HG03469 (cell line): ENCODE results near the gene STXBP2.

Experiments used
- ATAC-seq: cut with Tn5 transposase; IDR thresholded peaks from one replicate; pipeline ENCODE4 v1.9.1; 2021; ENCODE audit warnings: mild to moderate bottlenecking, moderate library complexity, moderate number of reproducible peaks; ENCODE audit not compliant: unreplicated experiment

STXBP2 gene

DNA sequence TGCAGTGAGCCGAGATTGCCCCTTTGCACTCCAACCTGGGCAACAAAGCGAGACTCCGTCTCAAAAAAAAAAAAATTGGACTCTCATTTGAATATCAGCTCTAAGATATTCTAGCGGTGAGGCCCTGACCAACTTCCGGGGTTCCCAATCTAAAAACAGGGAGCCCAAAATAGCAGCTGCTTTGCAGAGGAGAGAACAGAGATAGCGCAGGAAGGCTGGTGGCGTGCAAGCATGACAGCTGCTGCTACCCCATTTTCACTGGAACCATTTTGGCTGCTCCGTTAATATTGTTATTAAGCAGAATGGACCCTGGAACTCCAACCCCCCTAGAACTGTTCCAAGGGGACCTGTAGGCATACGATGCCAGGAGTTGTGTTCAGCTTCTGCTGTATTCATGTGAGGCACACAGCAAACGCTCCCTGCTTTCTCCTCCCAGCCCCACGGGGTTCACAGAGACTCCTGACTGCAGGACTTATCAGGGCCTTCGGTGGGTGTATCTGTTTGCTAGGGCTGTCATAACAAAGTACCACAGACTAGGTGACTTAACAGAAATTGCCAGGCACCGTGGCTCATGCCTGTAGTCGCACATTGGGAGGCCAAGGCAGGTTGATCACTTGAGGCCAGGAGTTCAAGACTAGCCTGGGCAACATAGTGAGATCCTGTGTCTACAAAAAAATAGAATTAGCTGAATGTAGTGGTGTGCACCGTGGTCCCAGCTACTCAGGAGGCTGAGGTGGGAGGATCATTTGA, 11.5 kb downstream of the STXBP2 start:
- no peak for ATAC-seq

DNA sequence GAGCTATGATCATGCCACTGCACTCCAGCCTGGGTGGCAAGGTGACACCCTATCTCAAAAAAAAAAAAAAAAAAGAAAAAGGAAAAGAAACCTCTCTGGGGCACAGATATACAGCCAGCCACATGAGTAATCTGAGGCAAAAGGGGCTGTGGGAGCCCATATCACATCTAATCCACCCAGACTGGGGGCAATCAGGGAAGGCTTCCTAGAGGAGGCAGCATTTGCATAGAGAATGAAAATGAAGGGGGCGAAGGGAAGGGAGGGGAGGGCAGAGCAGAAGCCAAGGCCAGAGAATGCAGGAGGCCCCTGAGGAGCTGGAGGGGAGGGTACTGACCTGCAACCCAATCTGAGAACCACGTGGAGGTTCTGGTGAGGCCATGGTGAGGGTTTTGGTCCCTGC, 13.2 kb downstream of the STXBP2 start:
- no peak for ATAC-seq

DNA sequence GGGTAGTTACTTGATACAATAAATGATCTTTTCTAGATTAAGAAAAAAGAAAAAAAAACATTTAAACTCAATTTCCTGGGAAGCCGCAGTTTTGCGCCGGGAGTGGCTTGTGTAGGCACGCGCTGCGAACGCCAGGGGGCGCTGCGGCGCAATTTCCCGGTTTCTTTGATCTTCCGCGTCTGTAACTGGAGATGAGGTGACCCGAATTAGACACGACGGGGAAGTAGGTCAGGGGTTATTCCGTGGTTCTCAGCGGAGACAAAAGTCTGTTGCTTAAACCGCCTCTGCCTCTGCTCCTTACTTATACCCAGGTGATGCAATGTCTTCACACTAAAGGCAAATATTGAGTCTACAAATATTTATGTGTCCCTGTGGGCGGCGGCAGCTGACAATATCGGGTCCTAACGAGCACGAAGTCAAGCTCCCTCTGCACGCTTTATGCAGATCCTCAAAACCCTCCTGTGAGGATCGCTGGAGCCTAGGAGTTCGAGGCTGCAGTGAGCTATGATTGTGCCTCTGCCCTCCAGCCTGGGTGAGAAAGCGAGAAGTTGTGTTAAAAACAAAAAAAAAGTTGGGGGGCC, 15.2 kb downstream of the STXBP2 start:
- ATAC-seq = no peak

DNA sequence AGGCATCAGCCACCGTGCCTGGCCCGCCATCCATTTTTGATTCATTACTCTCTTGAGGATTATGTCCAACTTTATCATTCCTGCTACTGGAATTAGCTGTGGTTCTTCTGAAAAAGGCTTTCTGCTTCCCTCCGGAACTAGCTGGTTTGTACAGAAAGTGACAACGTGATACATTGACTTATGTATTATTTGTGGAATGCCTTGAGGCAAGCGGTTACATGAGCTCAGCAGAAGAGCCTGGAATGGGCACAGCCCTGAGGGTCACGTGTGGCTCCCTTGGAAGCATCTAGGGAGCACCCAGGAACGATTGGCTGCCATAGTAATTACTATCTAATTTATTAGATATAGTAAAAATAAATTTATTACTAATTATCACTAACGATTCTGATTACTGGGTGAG, 17.5 kb downstream of the STXBP2 start:
- ATAC-seq = no peak

DNA sequence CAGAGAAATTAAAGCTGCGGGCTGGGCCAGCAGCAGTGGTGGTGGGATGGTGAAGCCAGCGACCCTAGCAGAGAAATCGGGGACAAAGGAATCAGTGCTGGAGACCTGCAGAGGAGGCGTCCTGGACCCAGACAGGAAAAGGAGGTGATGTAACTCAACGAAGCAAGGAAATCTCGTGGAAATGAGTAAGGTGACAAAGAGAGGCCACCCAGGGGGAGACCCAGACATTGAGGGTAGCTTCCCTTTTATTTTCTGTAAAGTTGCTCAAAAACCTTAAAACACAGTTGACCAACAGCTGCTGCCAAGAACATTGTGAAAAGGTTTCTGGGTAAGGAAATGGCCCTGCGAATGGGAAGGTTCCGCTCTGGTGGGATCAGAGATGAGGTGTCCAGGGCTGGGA, 18.7 kb downstream of the STXBP2 start:
- ATAC-seq = no peak

DNA sequence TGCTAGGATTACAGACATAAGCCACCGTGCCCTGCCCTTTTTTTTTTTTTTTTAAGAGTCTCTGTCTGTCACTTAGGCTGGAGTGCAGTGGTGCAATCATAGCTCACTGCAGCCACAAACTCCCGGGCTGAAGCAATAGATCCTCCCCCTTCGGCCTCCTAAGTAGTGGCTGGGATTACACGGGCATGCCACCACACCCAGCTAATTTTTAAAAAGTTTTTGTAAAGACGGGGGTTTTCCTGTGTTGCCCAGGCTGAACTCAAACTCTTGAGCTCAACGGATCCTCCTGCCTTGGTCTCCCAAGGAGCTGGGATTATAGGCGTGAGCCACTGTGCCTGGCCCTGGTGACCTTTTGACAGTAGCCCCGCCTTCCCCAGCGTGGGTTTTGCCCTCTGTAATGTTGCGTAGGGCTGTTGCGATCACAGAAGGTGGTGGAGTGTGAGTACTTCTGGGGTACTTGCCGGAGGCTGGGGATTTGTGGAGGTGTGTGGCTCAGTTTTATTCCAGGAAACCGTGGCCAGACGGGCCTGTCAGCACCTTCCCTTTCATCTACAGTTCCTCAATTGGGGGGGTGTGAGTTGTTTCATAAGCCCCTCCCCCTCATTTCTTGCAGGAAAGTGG, 20.3 kb downstream of the STXBP2 start:
- ATAC-seq = no peak

DNA sequence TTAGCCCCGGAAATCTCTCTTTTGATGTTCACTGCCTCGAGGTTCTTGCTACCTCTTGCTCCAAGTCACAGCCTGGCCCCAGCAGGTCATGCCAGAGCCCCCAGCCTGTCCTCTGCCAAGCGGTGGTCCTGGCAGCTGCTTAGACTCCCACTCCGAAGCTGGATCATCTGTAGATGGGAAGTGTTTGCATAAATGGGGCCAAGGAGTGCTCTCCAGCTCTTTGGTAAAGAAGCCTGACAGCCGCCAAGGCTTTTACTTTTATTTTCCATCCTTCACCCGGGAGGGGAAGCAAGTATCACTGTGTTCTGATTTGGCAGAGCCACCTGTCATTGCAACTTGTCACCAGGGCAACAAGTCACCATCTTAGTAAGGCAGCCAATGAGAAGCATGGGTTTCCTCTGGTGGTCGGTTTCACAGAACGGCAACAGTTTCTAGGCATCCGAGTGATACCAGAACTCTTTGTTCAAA, 21.3 kb downstream of the STXBP2 start:
- ATAC-seq = no peak

DNA sequence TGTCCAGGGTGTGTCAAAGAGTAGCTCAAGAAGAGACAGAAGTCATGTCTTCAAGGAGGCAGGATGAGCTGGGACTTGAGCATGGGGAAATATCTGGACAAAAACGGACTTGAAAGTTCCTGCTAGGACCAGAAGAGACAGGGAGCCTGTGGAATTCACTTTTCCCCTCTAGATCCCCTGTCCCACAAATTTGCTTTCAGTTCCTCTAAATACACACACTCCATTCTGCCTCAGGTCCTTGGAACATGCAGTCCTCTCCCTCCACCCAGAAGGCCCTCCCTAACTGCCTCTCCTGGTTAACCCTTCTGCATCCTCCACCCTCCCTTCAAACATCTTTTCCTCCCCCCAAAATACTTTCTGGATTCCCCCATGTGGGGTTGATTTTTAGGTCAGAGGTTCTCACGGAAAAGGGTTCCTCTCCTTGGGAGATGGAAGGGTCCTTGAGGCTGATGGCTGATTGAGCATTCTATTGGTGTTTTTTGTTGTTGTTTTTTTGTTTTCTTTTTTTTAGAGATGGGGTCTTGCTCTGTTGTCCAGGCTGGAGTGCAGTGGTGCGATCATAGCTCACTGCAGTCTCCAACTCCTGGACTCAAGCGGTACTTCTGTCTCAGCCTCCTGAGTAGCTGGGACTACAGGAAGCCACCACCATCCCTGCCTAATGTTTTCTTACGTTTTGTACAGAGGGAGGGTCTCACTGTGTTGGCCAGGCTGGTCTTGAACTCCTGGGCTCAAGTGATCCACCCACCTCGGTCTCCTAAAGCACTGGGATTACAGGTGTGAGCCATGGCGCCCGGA, 25.0 kb downstream of the STXBP2 start:
- ATAC-seq = no peak

DNA sequence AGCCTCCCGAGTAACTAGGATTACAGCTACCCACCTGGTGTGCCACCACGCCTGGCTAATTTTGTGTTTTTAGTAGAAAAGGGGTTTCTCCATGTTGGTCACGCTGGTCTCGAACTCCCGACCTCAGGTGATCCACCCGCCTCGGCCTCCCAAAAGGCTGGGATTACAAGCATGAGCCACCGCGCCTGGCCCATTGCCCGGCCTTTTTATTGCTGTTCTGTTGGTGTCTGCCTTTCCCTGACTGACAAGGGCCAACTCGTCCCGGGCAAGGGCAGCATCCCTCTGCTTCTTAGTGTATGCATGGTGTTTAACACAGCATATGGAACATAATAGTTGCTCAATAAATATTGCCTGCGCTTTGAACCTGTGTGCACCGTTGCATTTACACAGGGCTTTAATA, 25.7 kb downstream of the STXBP2 start:
- no peak for ATAC-seq

DNA sequence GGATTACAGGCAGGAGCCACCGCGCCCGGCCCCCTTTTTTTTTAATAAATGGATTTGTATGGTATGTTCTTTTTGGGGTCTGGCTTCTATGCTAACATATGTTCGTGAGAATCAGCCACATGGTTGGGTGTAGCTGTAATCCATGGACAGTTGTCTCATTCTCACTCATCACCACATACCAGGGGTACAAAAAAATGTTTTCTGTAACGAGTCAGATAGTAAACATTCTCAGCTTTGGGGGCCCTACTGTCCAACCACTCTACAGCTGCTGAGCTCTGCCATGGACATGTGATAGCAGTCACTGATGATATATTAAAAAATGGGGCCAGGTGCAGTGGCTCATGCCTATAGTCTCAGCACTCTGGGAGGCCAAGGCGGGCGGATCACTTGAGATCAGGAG, 26.8 kb downstream of the STXBP2 start:
- ATAC-seq = no peak

DNA sequence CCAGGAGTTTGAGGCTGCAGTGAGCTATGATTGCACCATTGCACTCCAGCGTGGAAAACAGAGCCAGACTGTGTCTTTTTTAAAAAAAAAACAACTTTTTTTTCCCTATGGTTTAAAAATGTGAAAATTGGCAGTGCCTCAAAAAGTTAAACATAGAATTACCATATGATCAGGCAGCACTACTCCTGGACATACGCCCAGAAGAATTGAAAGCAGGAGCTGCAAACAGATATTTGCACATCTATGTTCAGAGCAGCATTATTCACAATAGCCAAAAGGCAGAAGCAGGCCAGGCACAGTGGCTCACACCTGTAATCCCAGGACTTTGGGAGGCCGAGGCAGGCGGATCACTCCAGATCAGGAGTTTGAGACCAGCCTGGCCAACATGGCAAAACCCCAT, 28.2 kb downstream of the STXBP2 start:
- no peak for ATAC-seq

DNA sequence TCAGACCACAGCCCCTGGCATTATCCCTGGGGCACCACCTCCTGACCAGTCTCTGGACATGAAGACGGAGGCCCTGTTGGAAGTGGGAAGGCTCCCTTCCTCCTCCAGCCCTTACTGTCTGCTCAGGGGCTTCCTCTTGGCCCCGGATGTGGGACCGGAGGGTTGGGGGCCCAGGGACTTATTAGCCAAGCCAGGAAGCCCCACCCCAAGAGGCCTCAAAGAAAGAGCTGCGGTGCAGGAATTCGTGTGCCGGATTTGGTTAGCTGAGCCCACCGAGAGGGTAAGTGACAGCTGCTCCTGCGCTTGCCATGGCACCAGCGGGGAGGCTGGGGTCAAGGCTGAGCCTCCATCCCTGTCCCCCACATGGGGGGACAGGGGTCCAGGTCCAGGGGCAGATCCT, 31.9 kb downstream of the STXBP2 start, which contains the start of gene RETN:
Gene RETN (plus strand): TSS at position 208 of the 400 bp plus-strand sequence. CDS start 278 bp downstream, outside the sequence.
- no peak for ATAC-seq

DNA sequence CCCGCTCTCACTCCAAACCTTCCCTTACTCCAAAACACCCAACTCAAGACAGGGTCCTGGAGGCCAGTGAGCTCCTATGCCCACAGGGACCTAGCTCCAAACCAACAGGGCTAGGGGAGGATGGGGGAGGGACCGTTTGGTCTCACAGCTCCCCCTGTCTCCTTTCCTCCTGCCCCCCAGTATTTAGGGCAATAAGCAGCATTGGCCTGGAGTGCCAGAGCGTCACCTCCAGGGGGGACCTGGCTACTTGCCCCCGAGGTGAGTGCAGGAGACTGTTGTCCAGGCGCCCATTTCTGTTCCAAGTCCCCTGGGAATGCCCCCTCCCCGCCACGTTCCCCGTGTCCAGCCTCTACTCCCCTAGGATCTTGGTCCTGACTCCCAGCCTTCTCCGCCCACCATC, 32.7 kb downstream of the STXBP2 start:
- ATAC-seq = no peak

DNA sequence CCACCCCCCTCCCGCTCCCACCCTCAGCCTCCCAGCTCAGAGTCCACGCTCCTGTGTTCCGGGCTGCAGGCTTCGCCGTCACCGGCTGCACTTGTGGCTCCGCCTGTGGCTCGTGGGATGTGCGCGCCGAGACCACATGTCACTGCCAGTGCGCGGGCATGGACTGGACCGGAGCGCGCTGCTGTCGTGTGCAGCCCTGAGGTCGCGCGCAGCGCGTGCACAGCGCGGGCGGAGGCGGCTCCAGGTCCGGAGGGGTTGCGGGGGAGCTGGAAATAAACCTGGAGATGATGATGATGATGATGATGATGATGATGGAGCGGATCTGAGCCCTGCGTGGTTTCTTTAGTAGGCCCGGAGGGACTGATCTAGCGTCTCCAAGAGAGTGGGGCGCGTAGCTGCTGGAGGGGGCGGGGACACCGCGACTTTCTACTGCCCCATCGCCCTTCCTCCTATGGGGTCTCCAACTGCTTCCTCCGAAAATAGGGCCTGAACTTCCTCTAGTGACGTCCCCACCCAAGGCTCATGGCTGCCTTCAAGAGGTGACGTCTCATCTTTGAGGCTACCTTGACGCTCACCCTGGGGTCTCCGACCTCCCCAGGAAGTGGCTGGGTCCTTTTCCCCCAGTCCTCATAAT, 33.4 kb downstream of the STXBP2 start:
- ATAC-seq = no peak

DNA sequence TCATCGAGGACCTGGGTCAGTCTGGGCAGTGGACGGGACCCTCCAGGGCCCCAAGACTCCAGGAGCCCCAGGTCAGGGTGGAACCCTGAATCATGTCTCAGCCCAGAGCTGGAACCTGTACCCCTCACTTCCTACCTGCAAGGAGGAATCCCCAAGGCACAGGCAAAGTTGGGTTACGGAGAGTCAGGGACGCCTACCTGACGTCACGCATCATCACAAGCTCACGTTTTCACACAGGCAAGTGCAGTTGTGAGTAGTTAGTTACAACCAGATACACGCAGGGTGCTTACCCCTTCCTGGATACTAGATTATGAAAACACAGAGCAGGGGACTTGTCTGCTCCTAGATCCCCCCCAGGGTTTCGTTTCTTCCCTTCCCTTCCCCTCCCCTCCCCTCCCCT, 33.9 kb downstream of the STXBP2 start:
- ATAC-seq = no peak

DNA sequence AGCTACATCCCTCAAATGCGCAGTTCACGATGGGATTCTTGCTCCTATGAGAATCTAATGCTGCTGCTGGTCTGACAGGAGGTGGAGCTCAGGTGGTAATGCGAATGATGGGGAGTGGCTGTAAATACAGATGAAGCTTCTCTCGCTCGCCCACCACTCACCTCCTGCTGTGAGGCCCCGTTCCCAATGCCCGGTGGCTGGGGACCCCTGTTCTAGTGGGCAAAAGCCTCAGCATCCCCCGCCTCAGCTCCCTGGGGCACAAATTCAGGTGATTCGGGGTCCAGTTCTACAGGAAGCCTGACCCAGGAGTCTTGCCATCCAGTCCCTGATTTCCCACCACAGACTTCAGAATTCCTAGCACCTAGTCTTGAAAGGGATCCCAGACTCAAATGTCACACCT, 35.6 kb downstream of the STXBP2 start:
- ATAC-seq = no peak

DNA sequence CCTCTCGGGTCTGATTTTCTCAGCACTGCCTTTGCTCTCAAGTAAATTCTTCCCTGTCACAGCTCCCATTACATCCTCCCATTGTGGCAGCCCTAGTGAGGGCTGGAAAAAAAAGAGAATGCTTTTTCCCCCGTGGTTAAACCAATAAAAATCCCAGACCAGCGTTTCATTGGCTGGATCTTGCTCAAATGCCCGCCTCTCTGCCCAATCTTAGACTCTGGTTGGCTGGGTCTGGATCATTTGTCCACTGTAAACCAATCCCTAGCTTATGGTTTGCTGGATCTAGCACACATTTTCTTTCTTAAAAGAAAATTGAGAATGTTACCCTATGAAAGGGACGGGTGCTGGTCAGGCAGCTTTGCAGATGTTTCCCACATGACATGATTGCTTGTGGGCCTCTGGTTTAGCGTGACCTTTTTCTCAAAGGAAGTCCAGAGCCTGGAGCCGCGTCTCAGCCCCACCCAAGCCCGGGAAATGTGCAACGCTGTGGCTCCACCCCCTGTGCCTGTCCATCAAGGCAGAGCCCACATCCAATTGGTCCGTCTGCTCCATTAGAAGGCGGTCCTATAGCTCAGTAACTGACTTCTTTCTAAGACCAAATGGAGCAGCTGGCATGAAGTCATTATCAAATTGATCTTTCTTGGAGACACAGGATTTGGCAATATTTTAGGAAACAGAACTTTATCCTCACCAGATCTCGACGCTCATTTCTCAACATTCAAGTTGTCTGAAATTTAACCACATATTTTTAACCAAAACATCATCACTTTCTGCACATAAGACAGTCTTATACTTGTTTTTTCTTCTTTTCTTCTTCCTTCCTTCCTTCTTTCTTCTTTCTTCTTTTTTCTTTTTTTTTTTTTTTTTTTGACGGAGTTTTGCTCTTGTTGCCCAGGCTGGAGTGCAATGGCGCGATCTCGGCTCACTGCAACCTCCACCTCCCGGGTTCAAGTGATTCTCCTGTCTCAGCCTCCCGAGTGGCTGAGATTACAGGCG, 37.4 kb downstream of the STXBP2 start:
- no peak for ATAC-seq

DNA sequence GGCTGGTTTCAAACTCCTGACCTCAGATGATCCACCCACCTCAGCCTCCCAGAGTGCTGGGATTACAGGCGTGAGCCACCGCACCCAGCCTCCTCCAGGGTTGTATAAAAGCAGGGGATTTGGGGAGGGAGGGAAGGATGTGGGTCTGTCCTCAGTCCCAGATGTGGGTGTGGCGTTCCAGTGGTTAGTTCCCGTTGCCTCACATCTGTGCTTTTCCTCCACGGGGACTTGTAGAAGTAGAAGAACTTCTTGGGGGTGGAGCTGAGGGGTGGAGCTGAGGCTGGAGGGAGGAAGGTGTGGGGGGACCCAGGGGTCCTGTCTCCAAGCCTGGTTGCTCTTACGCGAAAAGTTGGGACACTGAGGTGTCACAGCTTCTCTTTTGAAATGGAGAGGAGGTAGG, 39.5 kb downstream of the STXBP2 start:
- no peak for ATAC-seq

DNA sequence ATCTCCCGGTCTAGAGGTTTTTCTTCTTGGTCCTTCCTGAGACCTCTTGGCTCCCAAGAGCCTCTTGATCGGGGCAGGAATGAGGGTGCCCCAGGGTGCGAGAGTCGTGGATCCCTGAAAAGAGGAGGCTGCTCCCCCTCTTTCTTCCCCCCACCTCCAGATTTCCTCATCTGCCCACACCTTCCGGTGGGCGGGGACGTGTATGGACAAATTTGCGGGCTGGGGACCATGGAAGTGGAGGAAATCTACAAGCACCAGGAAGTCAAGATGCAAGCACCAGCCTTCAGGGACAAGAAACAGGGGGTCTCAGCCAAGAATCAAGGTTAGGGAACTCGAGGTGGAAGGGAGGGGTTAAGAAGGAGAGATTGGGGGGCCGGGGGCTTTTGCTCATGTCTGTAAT, 39.9 kb downstream of the STXBP2 start, which contains the start of gene MCEMP1:
Gene MCEMP1 (plus strand): TSS at position 237 of the 400 bp plus-strand sequence. CDS start 31 bp downstream, at position 268.
- no peak for ATAC-seq
